DND-41 (cell line): Measurements from ENCODE around the gene MAT2A.

Source experiments
- ATAC-seq: fragments of 200-7000 bp; cut with Tn5 transposase; 3 replicates; pipeline ENCODE4 v1.9.1; 2021; ENCODE audit warnings: low read depth; ENCODE audit not compliant: insufficient read depth
- DNase-seq: peaks from one replicate; pipeline ENCODE4 v3.0.0-alpha.2; 2020
- H2AFZ ChIP-seq: 2 replicates; pipeline ENCODE4 v1.6.0; 2012; ENCODE audit warnings: low read depth, low read length
- H3K27ac ChIP-seq: 2 replicates; pipeline ENCODE4 v1.5.1; 2012; ENCODE audit warnings: low read length, inconsistent platforms
- H3K27me3 ChIP-seq: fragments of 200-600 bp; sonication (generic); 2 replicates; pipeline ENCODE4 v1.6.0; 2012; ENCODE audit warnings: low read length, mild to moderate bottlenecking, inconsistent platforms; ENCODE audit not compliant: insufficient read depth, poor library complexity
- H3K36me3 ChIP-seq: 2 replicates; pipeline ENCODE4 v1.5.1; 2012; ENCODE audit warnings: low read length, inconsistent platforms; ENCODE audit not compliant: insufficient read depth
- H3K4me1 ChIP-seq: 2 replicates; pipeline ENCODE4 v1.5.1; 2012; ENCODE audit warnings: mild to moderate bottlenecking, low read length; ENCODE audit not compliant: insufficient read depth
- H3K4me2 ChIP-seq: 2 replicates; pipeline ENCODE4 v1.6.0; 2012; ENCODE audit warnings: mild to moderate bottlenecking, moderate library complexity, low read length, inconsistent platforms; ENCODE audit not compliant: insufficient read depth
- H3K4me3 ChIP-seq, 2 experiments: fragments of 200-600 bp in 1 of 2; shearing (Covaris generic) in 1 of 2; 2 replicates each; pipeline ENCODE4 v1.5.1; 2012 to 2016; ENCODE audit warnings: inconsistent platforms in 2 of 2, low read length in 2 of 2, mild to moderate bottlenecking in 2 of 2, low read depth in 1 of 2, moderate library complexity in 1 of 2
- H3K79me2 ChIP-seq: 2 replicates; pipeline ENCODE4 v1.6.0; 2012; ENCODE audit warnings: low read length, inconsistent platforms; ENCODE audit not compliant: insufficient read depth
- H3K9ac ChIP-seq: 2 replicates; pipeline ENCODE4 v1.6.0; 2012; ENCODE audit warnings: low read depth, mild to moderate bottlenecking, inconsistent platforms, low read length, moderate library complexity
- H3K9me3 ChIP-seq: 2 replicates; pipeline ENCODE4 v1.5.1; 2012; ENCODE audit warnings: low read length, moderate library complexity, mild to moderate bottlenecking, inconsistent platforms; ENCODE audit not compliant: insufficient read depth, severe bottlenecking
- H4K20me1 ChIP-seq: 2 replicates; pipeline ENCODE4 v1.6.0; 2012; ENCODE audit warnings: low read length; ENCODE audit not compliant: insufficient read depth
- CTCF ChIP-seq: IDR thresholded peaks from 2 replicates; pipeline ENCODE4 v1.5.1; 2012; ENCODE audit warnings: borderline replicate concordance, low read length, moderate library complexity, mild to moderate bottlenecking; ENCODE audit not compliant: poor library complexity, severe bottlenecking; ENCODE audit errors: extremely low read depth
- EZH2 ChIP-seq: IDR thresholded peaks from 3 replicates; pipeline ENCODE4 v1.6.1; 2012; ENCODE audit warnings: borderline replicate concordance, low read depth, mild to moderate bottlenecking, moderate library complexity, low read length, inconsistent platforms; ENCODE audit not compliant: severe bottlenecking

MAT2A gene

GRCh38 chr2:85514323-85514722, 24.6 kb upstream of the MAT2A start:
- no peak overlapping the region for H3K4me2 ChIP-seq
- H3K27ac ChIP-seq = no peak overlapping the region
- H3K4me1 ChIP-seq = no peaks in the 10 kb centered on the region
- TF ChIP-seq CTCF (no peak), EZH2 (no peak)
- no peaks in the 10 kb centered on the region for H4K20me1 ChIP-seq
- no peaks in the 10 kb centered on the region for H3K27me3 ChIP-seq
- H3K4me3 ChIP-seq = no peak overlapping the region
- no peak overlapping the region for H2AFZ ChIP-seq
- ATAC-seq = no peak
- no peaks in the 10 kb centered on the region for H3K79me2 ChIP-seq
- DNase-seq = no peak
- no peaks in the 10 kb centered on the region for H3K9me3 ChIP-seq
- H3K36me3 ChIP-seq = no peaks in the 10 kb centered on the region
- no peak overlapping the region for H3K9ac ChIP-seq

GRCh38 chr2:85516653-85517389, 22.1 kb upstream of the MAT2A start:
- no peaks in the 10 kb centered on the region for H4K20me1 ChIP-seq
- no peak for DNase-seq
- H3K4me2 ChIP-seq = no peak overlapping the region
- no peak overlapping the region for H3K9ac ChIP-seq
- no peak overlapping the region for H3K4me3 ChIP-seq
- H3K36me3 ChIP-seq = no peaks in the 10 kb centered on the region
- no peak for TF ChIP-seq CTCF
- TF ChIP-seq EZH2 = no peak
- no peak overlapping the region for H3K27ac ChIP-seq
- H3K27me3 ChIP-seq = no peaks in the 10 kb centered on the region
- no peak overlapping the region for H2AFZ ChIP-seq
- no peak for ATAC-seq
- H3K9me3 ChIP-seq = no peaks in the 10 kb centered on the region
- no peaks in the 10 kb centered on the region for H3K79me2 ChIP-seq
- no peaks in the 10 kb centered on the region for H3K4me1 ChIP-seq

GRCh38 chr2:85522090-85522647, 16.8 kb upstream of the MAT2A start:
- no peaks in the 10 kb centered on the region for H3K79me2 ChIP-seq
- H3K9ac ChIP-seq = no peak overlapping the region
- H4K20me1 ChIP-seq = no peaks in the 10 kb centered on the region
- H3K4me2 ChIP-seq = no peak overlapping the region
- peaks cover 12% of the 10 kb centered on the region for H3K4me1 ChIP-seq
- no peak overlapping the region for H2AFZ ChIP-seq
- no peaks in the 10 kb centered on the region for H3K27me3 ChIP-seq
- ATAC-seq (no peak), DNase-seq (no peak)
- TF ChIP-seq CTCF = no peak
- TF ChIP-seq EZH2 = no peak
- H3K36me3 ChIP-seq = no peaks in the 10 kb centered on the region
- H3K27ac ChIP-seq = no peak overlapping the region
- H3K9me3 ChIP-seq = no peaks in the 10 kb centered on the region
- no peak overlapping the region for H3K4me3 ChIP-seq
